SK-N-SH treated with all-trans-retinoic acid at 6 μM for 48 hours (cell line): Measurements from ENCODE around the gene FAM200A.

Experiments used
- ARNTL ChIP-seq: fragments of 450-650 bp; formaldehyde crosslinking; IDR thresholded peaks from 2 replicates; pipeline ENCODE4 v1.5.0; 2020; ENCODE audit warnings: low read depth, mild to moderate bottlenecking, moderate library complexity, borderline replicate concordance
- BACH2 ChIP-seq: fragments of 250-450 bp; sonication (Bioruptor Pico); IDR thresholded peaks from 2 replicates; pipeline ENCODE4 v1.9.0; 2021; ENCODE audit warnings: mild to moderate bottlenecking, borderline replicate concordance
- CSDC2 ChIP-seq: fragments of 250-450 bp; sonication (Bioruptor Pico); IDR thresholded peaks from 2 replicates; pipeline ENCODE4 v1.5.0; 2020; ENCODE audit warnings: mild to moderate bottlenecking, moderate library complexity
- ESRRG ChIP-seq: fragments of 250-450 bp; sonication (Bioruptor Pico); IDR thresholded peaks from 2 replicates; pipeline ENCODE4 v1.6.1; 2021; ENCODE audit warnings: mild to moderate bottlenecking
- GLIS3 ChIP-seq: fragments of 250-450 bp; sonication (Bioruptor Pico); IDR thresholded peaks from 2 replicates; pipeline ENCODE4 v1.5.0; 2020; ENCODE audit warnings: mild to moderate bottlenecking, moderate library complexity
- ISL1 ChIP-seq: fragments of 250-450 bp; sonication (Bioruptor Pico); IDR thresholded peaks from 2 replicates; pipeline ENCODE4 v2.1.2; 2022; ENCODE audit warnings: mild to moderate bottlenecking, moderate library complexity
- OSR1 ChIP-seq: fragments of 250-450 bp; sonication (Bioruptor Pico); IDR thresholded peaks from 2 replicates; pipeline ENCODE4 v1.8.0; 2022; ENCODE audit warnings: moderate library complexity, mild to moderate bottlenecking, inconsistent platforms
- RARB ChIP-seq: fragments of 250-450 bp; sonication (Bioruptor Pico); IDR thresholded peaks from 2 replicates; pipeline ENCODE4 v1.8.0; 2021; ENCODE audit warnings: mild to moderate bottlenecking, moderate library complexity
- SNAI2 ChIP-seq: fragments of 250-450 bp; sonication (Bioruptor Pico); IDR thresholded peaks from 2 replicates; pipeline ENCODE4 v1.5.0; 2020; ENCODE audit warnings: mild to moderate bottlenecking, moderate library complexity
- ZC3H10 ChIP-seq: fragments of 250-450 bp; sonication (Bioruptor Pico); IDR thresholded peaks from 2 replicates; pipeline ENCODE4 v1.5.1; 2021; ENCODE audit warnings: mild to moderate bottlenecking, moderate library complexity
- ZNF70 ChIP-seq: fragments of 450-650 bp; formaldehyde crosslinking; IDR thresholded peaks from 2 replicates; pipeline ENCODE4 v1.5.0; 2020; ENCODE audit warnings: mild to moderate bottlenecking, moderate library complexity
- TF ChIP-seq, protein P1 (sequence below): fragments of 250-450 bp; sonication (Bioruptor Pico); IDR thresholded peaks from 2 replicates; pipeline ENCODE4 v1.5.1; 2021; ENCODE audit warnings: mild to moderate bottlenecking, moderate library complexity
- TF ChIP-seq, protein P2 (sequence below): fragments of 250-450 bp; sonication (Bioruptor Pico); IDR thresholded peaks from 2 replicates; pipeline ENCODE4 v1.5.0; 2020; ENCODE audit warnings: mild to moderate bottlenecking, moderate library complexity
- TF ChIP-seq, protein P3 (sequence below): fragments of 250-450 bp; sonication (Bioruptor Pico); IDR thresholded peaks from 2 replicates; pipeline ENCODE4 v1.8.0; 2020; ENCODE audit warnings: mild to moderate bottlenecking, moderate library complexity, borderline replicate concordance

DNA sequence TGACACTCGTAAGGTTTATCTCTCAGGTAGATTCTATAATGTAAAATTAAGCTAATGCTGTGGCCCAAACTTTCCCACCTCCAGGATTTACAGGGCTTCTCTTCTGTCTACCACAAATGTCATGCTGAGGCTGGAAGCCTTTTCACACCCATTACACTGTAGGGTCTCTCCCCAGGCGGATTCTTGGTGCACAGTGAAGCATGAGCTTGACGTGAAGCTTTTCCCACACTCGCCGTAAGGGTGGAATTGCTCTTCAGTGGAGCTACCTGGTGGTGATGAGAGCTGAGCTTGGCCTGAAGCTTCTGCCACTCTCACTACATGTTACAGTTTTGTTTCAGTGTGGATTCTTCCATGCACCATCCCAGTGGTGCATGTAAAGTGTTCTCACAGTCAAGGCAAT, 11.4 kb downstream of the FAM200A start:
- TF ChIP-seq ESRRG (no peak), CSDC2 (no peak), ZC3H10 (CRISPR knock-in tag) (no peak), ARNTL (CRISPR knock-in tag) (no peak), SNAI2 (no peak), GLIS3 (CRISPR knock-in tag) (no peak), RARB (CRISPR knock-in tag) (no peak), BACH2 (no peak), OSR1 (CRISPR knock-in tag) (no peak), ISL1 (CRISPR knock-in tag) (no peak), ZNF70 (CRISPR knock-in tag) (no peak)
- TF ChIP-seq, protein P1, sequence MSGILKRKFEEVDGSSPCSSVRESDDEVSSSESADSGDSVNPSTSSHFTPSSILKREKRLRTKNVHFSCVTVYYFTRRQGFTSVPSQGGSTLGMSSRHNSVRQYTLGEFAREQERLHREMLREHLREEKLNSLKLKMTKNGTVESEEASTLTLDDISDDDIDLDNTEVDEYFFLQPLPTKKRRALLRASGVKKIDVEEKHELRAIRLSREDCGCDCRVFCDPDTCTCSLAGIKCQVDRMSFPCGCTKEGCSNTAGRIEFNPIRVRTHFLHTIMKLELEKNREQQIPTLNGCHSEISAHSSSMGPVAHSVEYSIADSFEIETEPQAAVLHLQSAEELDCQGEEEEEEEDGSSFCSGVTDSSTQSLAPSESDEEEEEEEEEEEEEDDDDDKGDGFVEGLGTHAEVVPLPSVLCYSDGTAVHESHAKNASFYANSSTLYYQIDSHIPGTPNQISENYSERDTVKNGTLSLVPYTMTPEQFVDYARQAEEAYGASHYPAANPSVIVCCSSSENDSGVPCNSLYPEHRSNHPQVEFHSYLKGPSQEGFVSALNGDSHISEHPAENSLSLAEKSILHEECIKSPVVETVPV (CRISPR knock-in tag), result no peak
- TF ChIP-seq, protein P2, sequence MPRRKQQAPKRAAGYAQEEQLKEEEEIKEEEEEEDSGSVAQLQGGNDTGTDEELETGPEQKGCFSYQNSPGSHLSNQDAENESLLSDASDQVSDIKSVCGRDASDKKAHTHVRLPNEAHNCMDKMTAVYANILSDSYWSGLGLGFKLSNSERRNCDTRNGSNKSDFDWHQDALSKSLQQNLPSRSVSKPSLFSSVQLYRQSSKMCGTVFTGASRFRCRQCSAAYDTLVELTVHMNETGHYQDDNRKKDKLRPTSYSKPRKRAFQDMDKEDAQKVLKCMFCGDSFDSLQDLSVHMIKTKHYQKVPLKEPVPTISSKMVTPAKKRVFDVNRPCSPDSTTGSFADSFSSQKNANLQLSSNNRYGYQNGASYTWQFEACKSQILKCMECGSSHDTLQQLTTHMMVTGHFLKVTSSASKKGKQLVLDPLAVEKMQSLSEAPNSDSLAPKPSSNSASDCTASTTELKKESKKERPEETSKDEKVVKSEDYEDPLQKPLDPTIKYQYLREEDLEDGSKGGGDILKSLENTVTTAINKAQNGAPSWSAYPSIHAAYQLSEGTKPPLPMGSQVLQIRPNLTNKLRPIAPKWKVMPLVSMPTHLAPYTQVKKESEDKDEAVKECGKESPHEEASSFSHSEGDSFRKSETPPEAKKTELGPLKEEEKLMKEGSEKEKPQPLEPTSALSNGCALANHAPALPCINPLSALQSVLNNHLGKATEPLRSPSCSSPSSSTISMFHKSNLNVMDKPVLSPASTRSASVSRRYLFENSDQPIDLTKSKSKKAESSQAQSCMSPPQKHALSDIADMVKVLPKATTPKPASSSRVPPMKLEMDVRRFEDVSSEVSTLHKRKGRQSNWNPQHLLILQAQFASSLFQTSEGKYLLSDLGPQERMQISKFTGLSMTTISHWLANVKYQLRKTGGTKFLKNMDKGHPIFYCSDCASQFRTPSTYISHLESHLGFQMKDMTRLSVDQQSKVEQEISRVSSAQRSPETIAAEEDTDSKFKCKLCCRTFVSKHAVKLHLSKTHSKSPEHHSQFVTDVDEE (CRISPR knock-in tag), result no peak
- TF ChIP-seq, protein P3, sequence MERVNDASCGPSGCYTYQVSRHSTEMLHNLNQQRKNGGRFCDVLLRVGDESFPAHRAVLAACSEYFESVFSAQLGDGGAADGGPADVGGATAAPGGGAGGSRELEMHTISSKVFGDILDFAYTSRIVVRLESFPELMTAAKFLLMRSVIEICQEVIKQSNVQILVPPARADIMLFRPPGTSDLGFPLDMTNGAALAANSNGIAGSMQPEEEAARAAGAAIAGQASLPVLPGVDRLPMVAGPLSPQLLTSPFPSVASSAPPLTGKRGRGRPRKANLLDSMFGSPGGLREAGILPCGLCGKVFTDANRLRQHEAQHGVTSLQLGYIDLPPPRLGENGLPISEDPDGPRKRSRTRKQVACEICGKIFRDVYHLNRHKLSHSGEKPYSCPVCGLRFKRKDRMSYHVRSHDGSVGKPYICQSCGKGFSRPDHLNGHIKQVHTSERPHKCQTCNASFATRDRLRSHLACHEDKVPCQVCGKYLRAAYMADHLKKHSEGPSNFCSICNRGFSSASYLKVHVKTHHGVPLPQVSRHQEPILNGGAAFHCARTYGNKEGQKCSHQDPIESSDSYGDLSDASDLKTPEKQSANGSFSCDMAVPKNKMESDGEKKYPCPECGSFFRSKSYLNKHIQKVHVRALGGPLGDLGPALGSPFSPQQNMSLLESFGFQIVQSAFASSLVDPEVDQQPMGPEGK (CRISPR knock-in tag), result no peak
